MM.1S (cell line): ENCODE results near the gene PRMT1.

ENCODE experiments used
- CTCF ChIP-seq: fragments of 300-600 bp; sonication (generic); IDR thresholded peaks from 2 replicates; pipeline ENCODE4 v1.5.1; 2016; ENCODE audit warnings: antibody characterized with exemption, low read length, mixed read lengths
- EZH2phosphoT487 ChIP-seq: fragments of 300-600 bp; sonication (generic); IDR thresholded peaks from 2 replicates; pipeline ENCODE4 v1.6.1; 2018; ENCODE audit warnings: antibody characterized with exemption, low read length

- TF ChIP-seq CTCF (no peak), EZH2phosphoT487 (no peak)
Measured at GRCh38 chr19:49705919-49706318, 28.8 kb downstream of the PRMT1 start.
